Measurements from ENCODE around the gene TSSK2. TPM values are rescaled to one million over a fixed set of nuclear protein-coding genes. Genes with fewer than 3 reads are reported as not detected.

TSSK2 gene
- total and polyA plus RNA-seq, 2 of the 8 experiments (the other 6 are each of a cell fraction or from before 2014, with no cell fraction given), result not detected

- H4K8ac ChIP-seq (ENCODE audit: extremely low read depth, insufficient read depth, low read length), result no peak overlapping the region
- 92% methylated on average over 6 of the region's 6 CpGs; no CpG with 5 or more reads in 1 of the 2 experiments for WGBS, 2 experiments (ENCODE audit: extremely low coverage in 1 of 2, insufficient coverage in 1 of 2, insufficient read length in 1 of 2, insufficient replicate concordance in 2 of 2, low coverage in 1 of 2, low lambda C conversion rate in 2 of 2, missing lambda C conversion rate in 1 of 2)
- H4K5ac ChIP-seq (ENCODE audit: insufficient read length, low read depth, low read length), result no peak overlapping the region
- no peak overlapping the region for H2BK12ac ChIP-seq (ENCODE audit: low read depth, low read length)
- no peaks in the 10 kb centered on the region for H3K9me3 ChIP-seq (ENCODE audit: insufficient read depth in 2 of 2, low read depth in 1 of 2, low read length in 1 of 2)
- H2AK5ac ChIP-seq (ENCODE audit: low read depth, low read length), result no peak overlapping the region
- DNase-seq (ENCODE audit: low read depth in 1 of 2, low spot score in 2 of 2) (no peak), FAIRE-seq (no peak)
- H2BK5ac ChIP-seq (ENCODE audit: low read depth, low read length), result no peak overlapping the region
- no peak overlapping the region for H2AFZ ChIP-seq (ENCODE audit: low read length)
- no peak overlapping the region for H3K4me2 ChIP-seq (ENCODE audit: insufficient read depth in 1 of 2, low read depth in 2 of 2, low read length in 2 of 2)
- H3K4ac ChIP-seq (replicated peaks; ENCODE audit: insufficient read length, low read depth, low read length), result no peak overlapping the region
- no peaks in the 10 kb centered on the region for H3K79me1 ChIP-seq (ENCODE audit: low read depth, low read length)
- H2BK20ac ChIP-seq (ENCODE audit: low read length), result no peak overlapping the region
- TF ChIP-seq TBP (IDR thresholded peaks at IDR 0.05; ENCODE audit: low read depth, low read length), result no peak
- no peak for TF ChIP-seq BACH1 (IDR thresholded peaks at IDR 0.05; ENCODE audit: low read length)
- TF ChIP-seq MAFK (IDR thresholded peaks at IDR 0.05; ENCODE audit: low read depth, low read length), result no peak
- no peak for TF ChIP-seq SUZ12 (IDR thresholded peaks at IDR 0.05; ENCODE audit: low read length)
- no peak for TF ChIP-seq SAP30 (IDR thresholded peaks at IDR 0.05; ENCODE audit: insufficient read depth, insufficient replicate concordance, low read length)
- no peak for TF ChIP-seq NANOG (IDR thresholded peaks at IDR 0.05; ENCODE audit: insufficient read depth, low read depth, low read length, poor library complexity, severe bottlenecking)
- TF ChIP-seq USF2 (IDR thresholded peaks at IDR 0.05; ENCODE audit: low read length), result no peak
- no peak for TF ChIP-seq TEAD4 (IDR thresholded peaks at IDR 0.05; ENCODE audit: low read depth, low read length)
- TF ChIP-seq EGR1 (IDR thresholded peaks at IDR 0.05; ENCODE audit: borderline replicate concordance, low read depth, low read length), result no peak
- no peak for TF ChIP-seq TCF12 (IDR thresholded peaks at IDR 0.05; ENCODE audit: low read depth, low read length)
- no peak for TF ChIP-seq RFX5 (IDR thresholded peaks at IDR 0.05; ENCODE audit: borderline replicate concordance, low read depth, low read length)
- H3K36me3 ChIP-seq (ENCODE audit: control insufficient read depth in 2 of 4, insufficient read depth in 4 of 4, low read length in 3 of 4), result no peaks in the 10 kb centered on the region
- H4K91ac ChIP-seq (replicated peaks; ENCODE audit: insufficient read length, low read length), result no peak overlapping the region
- H2BK120ac ChIP-seq (replicated peaks; ENCODE audit: low read depth, low read length), result no peak overlapping the region
- no peak overlapping the region for H3K14ac ChIP-seq (ENCODE audit: insufficient read length)
- H3K4me1 ChIP-seq (replicated peaks in 1 of 4; ENCODE audit: control insufficient read depth in 3 of 4, insufficient read depth in 4 of 4, low read length in 3 of 4), result peaks cover 0 to 4% (median 2%) of the 10 kb centered on the region in 4 experiments; a peak in 4 of 7 replicates
- no peak overlapping the region for H3K18ac ChIP-seq (ENCODE audit: extremely low read depth, low read length)
- CTCF ChIA-PET (ENCODE audit: partially characterized antibody), result no interaction called here
- POLR2A ChIA-PET (ENCODE audit: partially characterized antibody), result no interaction called here
- no peak overlapping the region for H2BK15ac ChIP-seq (ENCODE audit: low read length)
- no peak overlapping the region for H3K4me3 ChIP-seq (ENCODE audit: extremely low read depth in 1 of 4, insufficient read depth in 2 of 4, low read depth in 3 of 4, low read length in 4 of 4)
- no peak overlapping the region for H3K9ac ChIP-seq (replicated peaks in 1 of 4; ENCODE audit: extremely low read depth in 1 of 4, low read depth in 3 of 4, low read length in 3 of 4)
- no peak overlapping the region for H3K23ac ChIP-seq (ENCODE audit: insufficient read length)
- H3K56ac ChIP-seq (replicated peaks; ENCODE audit: insufficient read length, low read depth, low read length), result no peak overlapping the region
- no peaks in the 10 kb centered on the region; the same call in 1 of the 2 replicates for H3K23me2 ChIP-seq (ENCODE audit: low read depth, low read length)
- no peaks in the 10 kb centered on the region for H4K20me1 ChIP-seq (replicated peaks in 1 of 2; ENCODE audit: control insufficient read depth in 1 of 2, insufficient read depth in 2 of 2, low read length in 2 of 2)
- H3K79me2 ChIP-seq (ENCODE audit: control insufficient read depth in 1 of 2, insufficient read depth in 2 of 2, low read length in 2 of 2), result no peaks in the 10 kb centered on the region
- H3K27ac ChIP-seq (ENCODE audit: low read depth, low read length), result no peak overlapping the region
- peaks cover 9 to 29% (median 23%) of the 10 kb centered on the region in 4 experiments for H3K27me3 ChIP-seq (replicated peaks in 1 of 4; ENCODE audit: control insufficient read depth in 3 of 4, extremely low read depth in 1 of 4, insufficient read depth in 3 of 4, low read length in 3 of 4)
These were observed 33.3 kb downstream of the TSSK2 start for GRCh38 chr22:19164425-19164824.

Measured in H1 (cell line).